ENCODE results near the gene SCMH1. TPM values are rescaled to one million over a fixed set of nuclear protein-coding genes. Genes with fewer than 3 reads are reported as not detected.
A peak's percentile ranks its signal among the peaks of the same experiment; 100 is the strongest.

The SCMH1 gene
- total and polyA plus RNA-seq, 2 experiments from 2014 or later, result 48.1 to 52.3 TPM

DNA sequence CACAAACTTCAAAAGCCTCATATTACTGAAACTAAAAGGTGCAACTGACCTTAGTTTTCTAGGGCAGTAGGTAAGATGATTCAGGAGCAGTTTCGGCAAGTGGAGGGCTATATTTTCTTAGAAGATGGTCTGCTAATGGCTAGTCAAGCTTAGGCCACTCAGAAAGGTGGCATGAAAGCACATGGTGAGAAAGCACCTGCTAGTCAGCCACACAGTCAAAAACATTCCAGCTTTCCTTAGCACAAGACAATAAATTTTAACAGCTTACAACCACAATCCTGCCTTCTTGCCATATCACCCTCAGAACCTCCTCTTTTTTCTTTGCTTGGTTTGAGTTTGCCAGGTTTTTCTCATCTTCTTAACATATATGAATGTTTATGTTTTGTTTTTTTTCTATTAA is 139.5 kb downstream of the SCMH1 start:
- H4K20me1 ChIP-seq (ENCODE audit: insufficient read depth, poor library complexity, severe bottlenecking), result no peaks in the 10 kb centered on the region
- no peaks in the 10 kb centered on the region for H3K9me2 ChIP-seq (replicated peaks; ENCODE audit: insufficient read depth)
- H3K79me2 ChIP-seq, result no peaks in the 10 kb centered on the region
- H3K4me1 ChIP-seq (ENCODE audit: insufficient read depth), result peaks cover 5% of the 10 kb centered on the region
- H2AFZ ChIP-seq, result no peak overlapping the region
- H3K27ac ChIP-seq, result no peak overlapping the region
- 100% methylated on average over 1 of the region's 1 CpG for WGBS (ENCODE audit: low lambda C conversion rate, missing lambda C conversion rate)
- no peaks in the 10 kb centered on the region for H3K9me3 ChIP-seq (ENCODE audit: low read depth)
- no peak for DNase-seq (ENCODE audit: low spot score)
- H3K4me3 ChIP-seq, result no peak overlapping the region
- no peaks in the 10 kb centered on the region for H3K36me3 ChIP-seq (replicated peaks; ENCODE audit: insufficient read depth, low read depth)
- no peak overlapping the region for H3K4me2 ChIP-seq
- TF ChIP-seq EZH2 (IDR thresholded peaks at IDR 0.05; ENCODE audit: borderline replicate concordance) (no peak), EZH2phosphoT487 (IDR thresholded peaks at IDR 0.05; ENCODE audit: low read depth, severe bottlenecking, unreplicated experiment) (no peak)
- TF ChIP-seq, protein P1, sequence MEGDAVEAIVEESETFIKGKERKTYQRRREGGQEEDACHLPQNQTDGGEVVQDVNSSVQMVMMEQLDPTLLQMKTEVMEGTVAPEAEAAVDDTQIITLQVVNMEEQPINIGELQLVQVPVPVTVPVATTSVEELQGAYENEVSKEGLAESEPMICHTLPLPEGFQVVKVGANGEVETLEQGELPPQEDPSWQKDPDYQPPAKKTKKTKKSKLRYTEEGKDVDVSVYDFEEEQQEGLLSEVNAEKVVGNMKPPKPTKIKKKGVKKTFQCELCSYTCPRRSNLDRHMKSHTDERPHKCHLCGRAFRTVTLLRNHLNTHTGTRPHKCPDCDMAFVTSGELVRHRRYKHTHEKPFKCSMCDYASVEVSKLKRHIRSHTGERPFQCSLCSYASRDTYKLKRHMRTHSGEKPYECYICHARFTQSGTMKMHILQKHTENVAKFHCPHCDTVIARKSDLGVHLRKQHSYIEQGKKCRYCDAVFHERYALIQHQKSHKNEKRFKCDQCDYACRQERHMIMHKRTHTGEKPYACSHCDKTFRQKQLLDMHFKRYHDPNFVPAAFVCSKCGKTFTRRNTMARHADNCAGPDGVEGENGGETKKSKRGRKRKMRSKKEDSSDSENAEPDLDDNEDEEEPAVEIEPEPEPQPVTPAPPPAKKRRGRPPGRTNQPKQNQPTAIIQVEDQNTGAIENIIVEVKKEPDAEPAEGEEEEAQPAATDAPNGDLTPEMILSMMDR (IDR thresholded peaks at IDR 0.05; ENCODE audit: poor library complexity), result no peak
- no peaks in the 10 kb centered on the region for H3K27me3 ChIP-seq

DNA sequence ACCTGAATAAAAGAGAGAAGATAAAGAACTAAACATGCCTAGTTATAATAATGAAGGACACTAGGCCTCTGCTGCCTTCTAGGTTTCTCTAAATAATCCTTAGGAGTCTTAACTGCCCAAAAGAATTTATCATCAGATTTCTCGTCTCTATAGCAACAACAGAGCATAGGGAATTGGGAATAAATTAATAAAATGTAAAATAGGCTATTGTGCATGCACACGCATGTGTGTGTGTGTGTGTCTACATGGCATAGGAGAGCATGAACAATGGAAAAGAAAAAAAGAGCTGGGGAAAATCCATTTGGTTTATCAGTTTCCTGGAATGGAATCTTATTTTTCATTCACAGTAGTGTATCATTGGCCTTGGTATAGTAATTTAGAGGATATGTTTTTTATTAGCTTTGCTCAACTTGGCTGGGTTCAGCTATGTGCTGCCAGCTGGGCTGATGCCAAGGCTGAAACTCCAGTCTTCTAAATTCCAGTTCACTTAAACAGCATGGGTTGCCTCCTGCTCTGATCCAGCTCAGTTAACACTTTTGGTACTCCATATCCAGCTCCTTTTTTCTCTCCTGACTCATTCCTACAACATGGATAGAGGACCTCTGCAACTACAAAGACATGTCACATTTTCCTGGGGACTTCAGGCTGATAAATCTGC is 140.0 kb downstream of the SCMH1 start:
- Histone ChIP-seq H3K4me2 (no peak overlapping the region), H4K20me1 (ENCODE audit: insufficient read depth, poor library complexity, severe bottlenecking) (no peaks in the 10 kb centered on the region), H3K27me3 (no peaks in the 10 kb centered on the region), H2AFZ (no peak overlapping the region), H3K27ac (peak overlapping the region; percentile 51), H3K4me3 (no peak overlapping the region), H3K4me1 (ENCODE audit: insufficient read depth) (peaks cover 5% of the 10 kb centered on the region), H3K36me3 (replicated peaks; ENCODE audit: insufficient read depth, low read depth) (no peaks in the 10 kb centered on the region), H3K9me2 (replicated peaks; ENCODE audit: insufficient read depth) (no peaks in the 10 kb centered on the region), H3K79me2 (no peaks in the 10 kb centered on the region), H3K9me3 (ENCODE audit: low read depth) (no peaks in the 10 kb centered on the region)
- 79% methylated on average over 2 of the region's 2 CpGs for WGBS (ENCODE audit: low lambda C conversion rate, missing lambda C conversion rate)
- peak; percentile 72 for DNase-seq (ENCODE audit: low spot score)
- no peak for TF ChIP-seq EZH2 (IDR thresholded peaks at IDR 0.05; ENCODE audit: borderline replicate concordance)
- no peak for TF ChIP-seq EZH2phosphoT487 (IDR thresholded peaks at IDR 0.05; ENCODE audit: low read depth, severe bottlenecking, unreplicated experiment)
- TF ChIP-seq, protein P1 (IDR thresholded peaks at IDR 0.05; ENCODE audit: poor library complexity), result no peak

DNA sequence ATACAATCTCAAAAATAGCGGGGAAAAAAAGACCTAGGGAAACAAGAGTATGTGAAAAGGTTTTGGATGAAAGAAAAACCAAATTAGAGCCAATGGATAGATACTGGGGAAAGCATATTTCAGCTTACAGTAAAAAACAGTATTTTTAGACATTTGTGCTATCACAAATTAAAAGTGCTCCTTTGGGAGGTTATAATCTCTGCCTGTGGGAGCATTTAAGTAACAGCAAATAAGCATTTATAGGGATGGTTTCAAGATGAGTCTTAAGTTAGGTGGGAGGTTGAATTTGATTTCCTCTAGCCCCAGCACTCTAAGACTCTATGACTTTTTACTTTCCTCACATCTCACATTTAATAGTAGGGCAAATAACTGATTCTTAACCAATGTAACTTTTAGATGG is 141.0 kb downstream of the SCMH1 start:
- Histone ChIP-seq H3K27ac (peak overlapping the region; percentile 51), H3K4me3 (no peak overlapping the region), H3K9me2 (replicated peaks; ENCODE audit: insufficient read depth) (no peaks in the 10 kb centered on the region), H3K4me2 (no peak overlapping the region), H3K27me3 (no peaks in the 10 kb centered on the region), H3K79me2 (no peaks in the 10 kb centered on the region), H2AFZ (no peak overlapping the region), H3K9me3 (ENCODE audit: low read depth) (no peaks in the 10 kb centered on the region), H3K4me1 (ENCODE audit: insufficient read depth) (peaks cover 5% of the 10 kb centered on the region), H4K20me1 (ENCODE audit: insufficient read depth, poor library complexity, severe bottlenecking) (no peaks in the 10 kb centered on the region), H3K36me3 (replicated peaks; ENCODE audit: insufficient read depth, low read depth) (no peaks in the 10 kb centered on the region)
- TF ChIP-seq, protein P1 (IDR thresholded peaks at IDR 0.05; ENCODE audit: poor library complexity), result no peak
- TF ChIP-seq EZH2 (IDR thresholded peaks at IDR 0.05; ENCODE audit: borderline replicate concordance) (no peak), EZH2phosphoT487 (IDR thresholded peaks at IDR 0.05; ENCODE audit: low read depth, severe bottlenecking, unreplicated experiment) (no peak)
- no peak for DNase-seq (ENCODE audit: low spot score)
- 94% methylated on average over 1 of the region's 1 CpG for WGBS (ENCODE audit: low lambda C conversion rate, missing lambda C conversion rate)

Data from hepatocyte (in vitro differentiated cells).